Spleen (tissue), 11 donors: Measurements from ENCODE around the gene KDM3B. TPM values are rescaled to one million over a fixed set of nuclear protein-coding genes. Genes with fewer than 3 reads are reported as not detected.
A peak's percentile ranks its signal among the peaks of the same experiment; 100 is the strongest.

Source experiments
- DNase-seq: peaks from one replicate; pipeline ENCODE4 v3.0.0-alpha.2; 2020
- H3K27ac ChIP-seq, 8 donors: fragments of 200-600 bp; sonication (generic) in 7 of 8; 1 replicate in 4 of 8; 2 replicates in 4 of 8; pipeline versions ENCODE4 v1.5.0 to v1.8.0; 2016 to 2021; ENCODE audit warnings: inconsistent platforms in 4 of 8, mild to moderate bottlenecking in 4 of 8, moderate library complexity in 1 of 8
- H3K27me3 ChIP-seq, 7 donors: fragments of 200-600 bp; sonication (generic) in 6 of 7; replicated peaks in 1 of 7; 1 replicate in 4 of 7; 2 replicates in 3 of 7; pipeline versions ENCODE4 v1.5.0 to v1.8.0; 2016 to 2021; ENCODE audit warnings: inconsistent platforms in 3 of 7, mild to moderate bottlenecking in 1 of 7
- H3K36me3 ChIP-seq, 6 donors: fragments of 200-600 bp; sonication (generic) in 5 of 6; 1 replicate in 4 of 6; 2 replicates in 2 of 6; pipeline versions ENCODE4 v1.5.0 to v1.8.0; 2016 to 2021; ENCODE audit warnings: inconsistent platforms in 2 of 6
- H3K4me1 ChIP-seq, 6 donors: fragments of 200-600 bp; sonication (generic) in 5 of 6; 1 replicate in 3 of 6; 2 replicates in 3 of 6; pipeline versions ENCODE4 v1.5.0 to v1.8.0; 2016 to 2021; ENCODE audit warnings: inconsistent platforms in 3 of 6
- H3K4me3 ChIP-seq, 8 donors: fragments of 200-600 bp; sonication (generic) in 7 of 8; 1 replicate in 4 of 8; 2 replicates in 4 of 8; pipeline versions ENCODE4 v1.5.0 to v1.8.0; 2016 to 2021; ENCODE audit warnings: inconsistent platforms in 4 of 8, mild to moderate bottlenecking in 4 of 8, moderate library complexity in 2 of 8
- H3K9me3 ChIP-seq, 8 donors: fragments of 200-600 bp; sonication (generic) in 7 of 8; 1 replicate in 4 of 8; 2 replicates in 4 of 8; pipeline versions ENCODE4 v1.5.0 to v1.8.0; 2016 to 2021; ENCODE audit warnings: inconsistent platforms in 4 of 8
- CTCF ChIP-seq, 11 experiments: fragments of 200-600 bp in 7 of 11; fragments of 450-650 bp in 4 of 11; sonication (generic) in 4 of 11; IDR thresholded peaks in 8 of 11; conservative IDR thresholded peaks in 3 of 11; 1 replicate in 7 of 11; 2 replicates in 4 of 11; pipeline versions ENCODE4 v1.4.0 to v1.8.0; 2016 to 2021; ENCODE audit warnings: antibody characterized with exemption in 11 of 11, inconsistent platforms in 4 of 11, mild to moderate bottlenecking in 1 of 11
- POLR2A ChIP-seq, 3 donors: fragments of 450-650 bp; IDR thresholded peaks; one replicate each; pipeline ENCODE4 v1.5.1; 2017; ENCODE audit warnings: antibody characterized with exemption in 3 of 3, mild to moderate bottlenecking in 1 of 3
- POLR2AphosphoS5 ChIP-seq, 3 donors: sonication (generic); formaldehyde crosslinking; IDR thresholded peaks; one replicate each; pipeline ENCODE4 v1.5.1; 2017; ENCODE audit warnings: antibody characterized with exemption in 3 of 3
- WGBS, 5 donors: extraction: QIAGEN DNeasy Blood & Tissue Kit in 3 of 5; methylation state at CpG; one replicate each; pipeline versions ENCODE4 v1.1.5 to v1.1.7; 2013 to 2018; 5-methylcytosine and 5-hydroxymethylcytosine counted together
- intact Hi-C: fragments of 100-400 bp; cut with DNase I; formaldehyde crosslinking; loops from one replicate; pipeline ENCODE4 v1.15.0; 2023; ENCODE audit warnings: low total_unique reads
- polyA plus RNA-seq, 3 donors: library from polyadenylated mRNA; stranded (reverse); fragments of 200-250 nt; gene quantifications; one replicate each; pipeline ENCODE4 v1.2.1, GENCODE V29; 2013
- total RNA-seq, 7 donors: library from RNA; depleted of rRNA in 3 of 7; stranded (reverse); fragments of >200 nt in 3 of 7; fragmentation: NEBNext Ultra II Directional in 4 of 7; extraction: Animal tissue kit (Norgen Biotek cat#: 25700) in 4 of 7; gene quantifications; one replicate each; pipeline versions ENCODE4 v1.1.0 to v1.2.1, GENCODE V29; 2016 to 2021
- donor health status: healthy with polysubstance abuse.
- donor health status: DM: no; HTN: no; CAD: no; lungs with moderate emphysema.
- donor health status: DM: no; HTN: no; CAD: no.
- donor health status: Bipolar disorder and iron deficiency.
- donor health status: healthy.
- donor health status: DM: no; HTN: no; CAD: no.
- donor health status: DM: yes; HTN: yes; CAD: no.

Gene KDM3B
- total and polyA plus RNA-seq, 10 donors = 21.6 to 90.6 (median 75.1) TPM

DNA sequence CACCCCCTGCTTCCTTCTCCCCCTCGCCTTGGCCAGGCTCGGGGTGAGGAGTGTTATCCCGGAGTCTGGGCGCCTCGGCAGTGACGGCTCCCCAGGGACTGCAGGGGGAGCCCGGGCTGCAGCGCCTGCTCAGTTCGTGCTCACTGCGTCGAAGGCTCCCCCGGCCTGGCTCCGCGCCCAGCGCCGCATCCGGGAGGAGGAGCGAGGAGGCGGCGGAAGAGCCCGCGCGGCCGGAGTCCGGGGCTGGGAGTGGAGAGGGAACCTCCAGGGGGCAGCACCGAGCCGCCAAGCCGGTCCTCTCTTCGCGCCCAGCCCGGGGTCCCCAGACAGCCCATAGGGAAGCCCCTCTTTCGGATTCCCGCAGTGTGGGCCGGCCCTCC is 111.5 kb downstream of the KDM3B start:
- Histone ChIP-seq H3K27me3 (peaks cover 0 to 19% (median 0%) of the 10 kb centered on the region in 7 donors), H3K27ac (peak overlapping the region; percentile 93 to 99 (median 96)), H3K36me3 (peaks cover 0 to 13% (median 0%) of the 10 kb centered on the region in 6 donors), H3K4me3 (peak overlapping the region; percentile 64 to 93 (median 82)), H3K9me3 (no peaks in the 10 kb centered on the region), H3K4me1 (peaks cover 11 to 73% (median 44%) of the 10 kb centered on the region in 6 donors)
- intact Hi-C loops = no loop called here
- TF ChIP-seq POLR2AphosphoS5 (IDR thresholded peaks at IDR 0.05) (peak; percentile 92 to 97 (median 95)), CTCF (IDR thresholded peaks at IDR 0.05 in 8 of 11, conservative IDR thresholded peaks at IDR 0.05 in 3 of 11) (peak; percentile 91 to 99 (median 97)), POLR2A (IDR thresholded peaks at IDR 0.05) (peak; percentile 13 to 41 (median 33))
- 0 to 1% (median 0%) methylated on average over 13 to 34 of the region's 34 CpGs for WGBS, 5 donors
- peak; percentile 99 for DNase-seq

GRCh38 chr5:138464388-138465260 is 112.1 kb downstream of the KDM3B start:
- H3K4me3 ChIP-seq = peak overlapping the region; percentile 64 to 93 (median 82)
- peak overlapping the region; percentile 93 to 99 (median 96) for H3K27ac ChIP-seq
- TF ChIP-seq POLR2A (IDR thresholded peaks at IDR 0.05) = peak in 2 of 3 donors; percentile 37 to 57
- TF ChIP-seq CTCF (IDR thresholded peaks at IDR 0.05 in 8 of 11, conservative IDR thresholded peaks at IDR 0.05 in 3 of 11) = peak in 8 of 11 experiments; percentile 28 to 73 (median 54)
- peak; percentile 72 to 88 (median 73) for TF ChIP-seq POLR2AphosphoS5 (IDR thresholded peaks at IDR 0.05)
- no peaks in the 10 kb centered on the region for H3K9me3 ChIP-seq
- peak; percentile 97 for DNase-seq
- peaks cover 0 to 13% (median 0%) of the 10 kb centered on the region in 6 donors for H3K36me3 ChIP-seq
- 0 to 1% (median 0%) methylated on average over 10 to 64 of the region's 64 CpGs for WGBS, 5 donors
- intact Hi-C loops = no loop called here
- peaks cover 7 to 66% (median 37%) of the 10 kb centered on the region in 6 donors for H3K4me1 ChIP-seq
- peaks cover 0 to 19% (median 0%) of the 10 kb centered on the region in 7 donors for H3K27me3 ChIP-seq

DNA sequence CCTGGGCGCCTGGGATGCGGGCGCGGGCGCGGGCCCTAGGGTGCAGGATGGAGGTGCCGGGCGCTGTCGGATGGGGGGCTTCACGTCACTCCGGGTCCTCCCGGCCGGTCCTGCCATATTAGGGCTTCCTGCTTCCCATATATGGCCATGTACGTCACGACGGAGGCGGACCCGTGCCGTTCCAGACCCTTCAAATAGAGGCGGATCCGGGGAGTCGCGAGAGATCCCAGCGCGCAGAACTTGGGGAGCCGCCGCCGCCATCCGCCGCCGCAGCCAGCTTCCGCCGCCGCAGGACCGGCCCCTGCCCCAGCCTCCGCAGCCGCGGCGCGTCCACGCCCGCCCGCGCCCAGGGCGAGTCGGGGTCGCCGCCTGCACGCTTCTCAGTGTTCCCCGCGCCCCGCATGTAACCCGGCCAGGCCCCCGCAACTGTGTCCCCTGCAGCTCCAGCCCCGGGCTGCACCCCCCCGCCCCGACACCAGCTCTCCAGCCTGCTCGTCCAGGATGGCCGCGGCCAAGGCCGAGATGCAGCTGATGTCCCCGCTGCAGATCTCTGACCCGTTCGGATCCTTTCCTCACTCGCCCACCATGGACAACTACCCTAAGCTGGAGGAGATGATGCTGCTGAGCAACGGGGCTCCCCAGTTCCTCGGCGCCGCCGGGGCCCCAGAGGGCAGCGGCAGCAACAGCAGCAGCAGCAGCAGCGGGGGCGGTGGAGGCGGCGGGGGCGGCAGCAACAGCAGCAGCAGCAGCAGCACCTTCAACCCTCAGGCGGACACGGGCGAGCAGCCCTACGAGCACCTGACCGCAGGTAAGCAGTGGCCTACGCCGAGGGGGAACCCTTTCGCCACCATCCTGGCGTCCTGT is 113.0 kb downstream of the KDM3B start, which contains the start of gene EGR1:
Gene EGR1 (plus strand): TSS at position 219 of the 864 bp plus-strand sequence. CDS start 283 bp downstream, at position 502.
- TF ChIP-seq CTCF (IDR thresholded peaks at IDR 0.05 in 8 of 11, conservative IDR thresholded peaks at IDR 0.05 in 3 of 11) = peak in 7 of 11 experiments; percentile 3 to 37 (median 30)
- TF ChIP-seq POLR2AphosphoS5 (IDR thresholded peaks at IDR 0.05) = peak; percentile 89 to 96 (median 93)
- peak in 2 of 3 donors; percentile 75 to 93 for TF ChIP-seq POLR2A (IDR thresholded peaks at IDR 0.05)
- peak within 1 kb of the TSS; percentile 93 to 99 (median 96) for H3K27ac ChIP-seq
- peaks cover 0 to 13% (median 0%) of the 10 kb centered on the region in 6 donors for H3K36me3 ChIP-seq
- peaks cover 0 to 19% (median 0%) of the 10 kb centered on the region in 7 donors for H3K27me3 ChIP-seq
- no peaks in the 10 kb centered on the region for H3K9me3 ChIP-seq
- 0 to 1% (median 0%) methylated on average over 22 to 85 of the region's 85 CpGs for WGBS, 5 donors
- H3K4me3 ChIP-seq = peak within 1 kb of the TSS; percentile 64 to 93 (median 82)
- peaks cover 7 to 58% (median 31%) of the 10 kb centered on the region in 6 donors for H3K4me1 ChIP-seq
- intact Hi-C loops = no loop called here
- peak; percentile 93 for DNase-seq
